Stimulated activated CD8-positive, alpha-beta memory T cell treated with anti-CD3 and anti-CD28 coated beads, Interleukin-15, amount 100 ng/mL, for 1 hour (primary cell): ENCODE measurements around the gene SMPDL3B.

Source experiments
- DNase-seq: peaks from one replicate; pipeline ENCODE4 v3.0.0-alpha.2; 2020; ENCODE audit warnings: low read depth

SMPDL3B gene

GRCh38 chr1:27934818-27935549, at the start of gene SMPDL3B:
Gene SMPDL3B (plus strand): TSS chr1:27935000. CDS start chr1:27935184, 184 bp downstream.
- DNase-seq: no peak

- no peak for DNase-seq
Observed at GRCh38 chr1:27885114-27885528, 49.7 kb upstream of the SMPDL3B start.

GRCh38 chr1:27885621-27886352, 49.0 kb upstream of the SMPDL3B start:
- no peak for DNase-seq

GRCh38 chr1:27886353-27886679, 48.5 kb upstream of the SMPDL3B start:
- no peak for DNase-seq

- DNase-seq: no peak
Observed at GRCh38 chr1:27886744-27887143, 48.1 kb upstream of the SMPDL3B start.

- no peak for DNase-seq
Observed at GRCh38 chr1:27887215-27888021, 47.4 kb upstream of the SMPDL3B start.

GRCh38 chr1:27889506-27889905, 45.3 kb upstream of the SMPDL3B start:
- DNase-seq: no peak

- no peak for DNase-seq
Observed at GRCh38 chr1:27891196-27891889, 43.5 kb upstream of the SMPDL3B start.

- DNase-seq: no peak
Observed at GRCh38 chr1:27894521-27894920, 40.3 kb upstream of the SMPDL3B start.

GRCh38 chr1:27906759-27907158, 28.0 kb upstream of the SMPDL3B start:
- DNase-seq: no peak

- DNase-seq: no peak
Observed at GRCh38 chr1:27912429-27912828, 22.4 kb upstream of the SMPDL3B start.

- no peak for DNase-seq
Observed at GRCh38 chr1:27915082-27915575, 19.7 kb upstream of the SMPDL3B start.

GRCh38 chr1:27922272-27922671, 12.5 kb upstream of the SMPDL3B start:
- no peak for DNase-seq

GRCh38 chr1:27928216-27928954, 6.4 kb upstream of the SMPDL3B start:
- no peak for DNase-seq

- DNase-seq: no peak
Observed at GRCh38 chr1:27931184-27931583, 3.6 kb upstream of the SMPDL3B start.

- DNase-seq: no peak
Observed at GRCh38 chr1:27931759-27932158, 3.0 kb upstream of the SMPDL3B start.

GRCh38 chr1:27935721-27936120, 921 bp downstream of the SMPDL3B start:
- DNase-seq: no peak

GRCh38 chr1:27936370-27936769, 1.6 kb downstream of the SMPDL3B start:
- no peak for DNase-seq

GRCh38 chr1:27937524-27937836, 2.7 kb downstream of the SMPDL3B start:
- no peak for DNase-seq

- no peak for DNase-seq
Observed at GRCh38 chr1:27938488-27938887, 3.7 kb downstream of the SMPDL3B start.

- peak; percentile 65 for DNase-seq
Observed at GRCh38 chr1:27940297-27940696, 5.5 kb downstream of the SMPDL3B start.
